IMR-90 (cell line): ENCODE measurements around the gene TMEM82. TPM values are rescaled to one million over a fixed set of nuclear protein-coding genes. Genes with fewer than 3 reads are reported as not detected.

ENCODE experiments used
- ATAC-seq: fragments of 200-7000 bp; cut with Tn5 transposase; 2 replicates; pipeline ENCODE4 v1.9.1; 2020; ENCODE audit warnings: low read depth, mild to moderate bottlenecking, moderate library complexity
- BruUV-seq: library from RNA; stranded (reverse); fragments of 400-500 nt; replicated peaks from 2 replicates; lab custom pipeline; 2021; lab: Mats Ljungman, UMichigan
- CTCF ChIA-PET: fragments of 300-600 bp; formaldehyde crosslinking; extraction: SDS; loops from one replicate; lab custom pipeline; 2021; ENCODE audit warnings: antibody characterized with exemption; lab: Yijun Ruan, JAX
- POLR2A ChIA-PET: fragments of 300-600 bp; sonication (Branson Sonifier 250); formaldehyde crosslinking; loops from one replicate; lab custom pipeline; 2022; ENCODE audit warnings: antibody characterized with exemption; ENCODE audit not compliant: unreplicated experiment; lab: Charles Lee
- DNase-seq: peaks from one replicate; pipeline ENCODE4 v3.0.0; 2013
- H2AFZ ChIP-seq: replicated peaks from 2 replicates; pipeline ENCODE3; 2013; ENCODE audit warnings: low read length, mild to moderate bottlenecking; ENCODE audit not compliant: poor library complexity
- H2AK5ac ChIP-seq: 2 replicates; pipeline ENCODE4 v1.6.1; 2013; ENCODE audit warnings: low read depth, low read length, inconsistent platforms
- H2AK9ac ChIP-seq: replicated peaks from 2 replicates; pipeline ENCODE3; 2013; ENCODE audit warnings: mild to moderate bottlenecking, low read depth, low read length, moderate library complexity; ENCODE audit not compliant: poor library complexity
- H2BK120ac ChIP-seq: 2 replicates; pipeline ENCODE4 v1.6.1; 2013; ENCODE audit warnings: low read depth, low read length, inconsistent platforms
- H2BK15ac ChIP-seq: 3 replicates; pipeline ENCODE4 v1.6.1; 2013; ENCODE audit warnings: low read depth, low read length, inconsistent platforms
- H2BK20ac ChIP-seq: 2 replicates; pipeline ENCODE4 v1.6.1; 2013; ENCODE audit warnings: low read depth, mild to moderate bottlenecking, inconsistent platforms, low read length, moderate library complexity
- H2BK5ac ChIP-seq: 2 replicates; pipeline ENCODE4 v1.6.1; 2013; ENCODE audit warnings: mild to moderate bottlenecking, low read depth, low read length, inconsistent platforms; ENCODE audit not compliant: poor library complexity, severe bottlenecking
- H3K14ac ChIP-seq: replicated peaks from 2 replicates; pipeline ENCODE4 v1.6.1; 2013; ENCODE audit warnings: low read depth, low read length, inconsistent platforms
- H3K18ac ChIP-seq: 2 replicates; pipeline ENCODE4 v1.6.1; 2013; ENCODE audit warnings: low read depth, low read length, control low read depth
- H3K23ac ChIP-seq: 2 replicates; pipeline ENCODE4 v1.6.1; 2013; ENCODE audit warnings: low read depth, low read length, inconsistent platforms
- H3K27ac ChIP-seq: 2 replicates; pipeline ENCODE4 v1.5.1; 2013; ENCODE audit warnings: mild to moderate bottlenecking, control low read depth, low read length; ENCODE audit not compliant: insufficient read depth
- H3K27me3 ChIP-seq: 2 replicates; pipeline ENCODE4 v1.6.1; 2013; ENCODE audit warnings: low read length; ENCODE audit not compliant: control insufficient read depth, insufficient read depth
- H3K36me3 ChIP-seq: 2 replicates; pipeline ENCODE4 v1.6.1; 2013; ENCODE audit warnings: low read length, mixed read lengths; ENCODE audit not compliant: control insufficient read depth, insufficient read depth
- H3K4ac ChIP-seq: 2 replicates; pipeline ENCODE4 v1.6.1; 2013; ENCODE audit warnings: low read depth, low read length, inconsistent platforms
- H3K4me1 ChIP-seq: 2 replicates; pipeline ENCODE4 v1.6.1; 2013; ENCODE audit warnings: low read length, mixed read lengths; ENCODE audit not compliant: control insufficient read depth, insufficient read depth
- H3K4me2 ChIP-seq: 2 replicates; pipeline ENCODE4 v1.6.1; 2013; ENCODE audit warnings: low read depth, mild to moderate bottlenecking, control low read depth, low read length, moderate library complexity
- H3K4me3 ChIP-seq: 2 replicates; pipeline ENCODE4 v1.5.1; 2013; ENCODE audit warnings: low read depth, mild to moderate bottlenecking, control low read depth, low read length, moderate library complexity; ENCODE audit not compliant: insufficient read depth
- H3K56ac ChIP-seq: 2 replicates; pipeline ENCODE4 v1.6.1; 2013; ENCODE audit warnings: low read length, inconsistent platforms; ENCODE audit not compliant: insufficient read depth; ENCODE audit errors: extremely low read depth
- H3K79me1 ChIP-seq, 2 experiments: 2 replicates each; pipeline ENCODE4 v1.6.1; 2013; ENCODE audit warnings: low read length in 2 of 2, inconsistent platforms in 1 of 2, low read depth in 1 of 2
- H3K9ac ChIP-seq: 2 replicates; pipeline ENCODE4 v1.6.1; 2013; ENCODE audit warnings: low read depth, low read length, control low read depth
- H3K9me1 ChIP-seq: 2 replicates; pipeline ENCODE4 v1.6.1; 2013; ENCODE audit warnings: low read length, inconsistent platforms; ENCODE audit not compliant: insufficient read depth
- H3K9me3 ChIP-seq: 2 replicates; pipeline ENCODE4 v1.6.1; 2013; ENCODE audit warnings: low read length; ENCODE audit not compliant: control insufficient read depth, insufficient read depth
- H4K20me1 ChIP-seq: 2 replicates; pipeline ENCODE4 v1.6.1; 2013; ENCODE audit warnings: low read length, inconsistent platforms; ENCODE audit not compliant: insufficient read depth
- H4K5ac ChIP-seq: 2 replicates; pipeline ENCODE4 v1.6.1; 2013; ENCODE audit warnings: mild to moderate bottlenecking, low read depth, low read length, control low read depth
- H4K8ac ChIP-seq, 2 experiments: 2 replicates each; pipeline ENCODE4 v1.6.1; 2013; ENCODE audit warnings: low read depth in 2 of 2, low read length in 2 of 2, control low read depth in 1 of 2, inconsistent platforms in 1 of 2
- H4K91ac ChIP-seq: 2 replicates; pipeline ENCODE4 v1.6.1; 2013; ENCODE audit warnings: low read depth, low read length, inconsistent platforms; ENCODE audit not compliant: insufficient read depth
- MXI1 ChIP-seq: IDR thresholded peaks from 2 replicates; pipeline ENCODE4 v1.6.1; 2012; ENCODE audit warnings: low read depth, mild to moderate bottlenecking, low read length, moderate library complexity, borderline replicate concordance
- NFE2L2 ChIP-seq: fragments of 150-350 bp; IDR thresholded peaks from 2 replicates; pipeline ENCODE4 v1.6.1; 2016; ENCODE audit warnings: low read depth, mild to moderate bottlenecking, low read length
- USF2 ChIP-seq: fragments of 150-350 bp; IDR thresholded peaks from 2 replicates; pipeline ENCODE4 v1.6.1; 2017; ENCODE audit warnings: mild to moderate bottlenecking, antibody characterized with exemption, low read length, low read depth
- WGBS, 2 experiments: methylation state at CpG; one replicate each; pipeline versions ENCODE4 v1.1.5 to v1.1.7; 2013; ENCODE audit warnings: missing lambda C conversion rate in 2 of 2; ENCODE audit not compliant: insufficient read length in 1 of 2; ENCODE audit errors: extremely low coverage in 2 of 2; 5-methylcytosine and 5-hydroxymethylcytosine counted together
- dilution Hi-C: fragments of 300-500 bp; cut with HindIII; formaldehyde crosslinking; loops from one replicate; pipeline ENCODE4 v1.14.3; 2018; ENCODE audit warnings: low sequenced_read_pairs; ENCODE audit not compliant: unreplicated experiment
- in situ Hi-C: fragments of 300-500 bp; cut with MboI; formaldehyde crosslinking; loops from 3 replicates; pipeline ENCODE4 v1.14.3; 2019; ENCODE audit warnings: low sequenced_read_pairs, inconsistent platforms, mixed read lengths
- intact Hi-C: fragments of 100-400 bp; cut with micrococcal nuclease; formaldehyde crosslinking; loops from 2 replicates; pipeline ENCODE4 v1.10.0; 2022
- polyA plus RNA-seq, 3 experiments: library from polyadenylated mRNA; depleted of rRNA; stranded (reverse); fragments of >200 nt; gene quantifications; 2 replicates each; pipeline ENCODE4 v1.2.3, GENCODE V29; 2012; ENCODE audit warnings: low replicate concordance in 1 of 3
- total RNA-seq: library from RNA; depleted of rRNA; stranded (reverse); fragments of >200 nt; gene quantifications from 2 replicates; pipeline ENCODE4 v1.2.3, GENCODE V29; 2012

The TMEM82 gene
- total and polyA plus RNA-seq, 2 of the 4 experiments (the other 2 are of a cell fraction): not detected

GRCh38 chr1:15719381-15720120, 22.7 kb upstream of the TMEM82 start:
- Histone ChIP-seq H3K9me3 (no peaks in the 10 kb centered on the region), H3K4me1 (peaks cover 5% of the 10 kb centered on the region), H4K20me1 (peaks cover 23% of the 10 kb centered on the region), H4K8ac (no peak overlapping the region), H3K36me3 (peaks cover 62% of the 10 kb centered on the region), H2AK5ac (no peak overlapping the region), H3K27ac (no peak overlapping the region), H4K5ac (no peak overlapping the region), H3K9ac (no peak overlapping the region), H3K14ac (no peak overlapping the region), H2BK15ac (no peak overlapping the region), H4K91ac (no peak overlapping the region), H3K4me2 (no peak overlapping the region), H2AK9ac (no peak overlapping the region), H3K4me3 (no peak overlapping the region), H2AFZ (no peak overlapping the region), H3K9me1 (peaks cover 8% of the 10 kb centered on the region), H2BK120ac (no peak overlapping the region), H3K4ac (no peak overlapping the region), H3K56ac (no peak overlapping the region), H3K79me1 (peaks cover 30 to 43% of the 10 kb centered on the region in 2 experiments), H2BK20ac (no peak overlapping the region), H3K18ac (no peak overlapping the region), H2BK5ac (no peak overlapping the region), H3K27me3 (no peaks in the 10 kb centered on the region), H3K23ac (no peak overlapping the region)
- dilution Hi-C loops: no loop called here
- POLR2A ChIA-PET: no interaction called here
- ATAC-seq (no peak), DNase-seq (no peak)
- no peak for TF ChIP-seq USF2
- TF ChIP-seq NFE2L2: no peak
- no peak for TF ChIP-seq MXI1
- CTCF ChIA-PET: no interaction called here
- no TSS peak for BruUV-seq
- WGBS, 2 experiments: 100% methylated on average over 1 of the region's 12 CpGs; no CpG with 5 or more reads in 1 of the 2 experiments
- in situ Hi-C loops: no loop called here
- intact Hi-C loops: no loop called here
